ENCODE measurements around the gene SRPK3. TPM values are rescaled to one million over a fixed set of nuclear protein-coding genes. Genes with fewer than 3 reads are reported as not detected.

The SRPK3 gene, protein sequence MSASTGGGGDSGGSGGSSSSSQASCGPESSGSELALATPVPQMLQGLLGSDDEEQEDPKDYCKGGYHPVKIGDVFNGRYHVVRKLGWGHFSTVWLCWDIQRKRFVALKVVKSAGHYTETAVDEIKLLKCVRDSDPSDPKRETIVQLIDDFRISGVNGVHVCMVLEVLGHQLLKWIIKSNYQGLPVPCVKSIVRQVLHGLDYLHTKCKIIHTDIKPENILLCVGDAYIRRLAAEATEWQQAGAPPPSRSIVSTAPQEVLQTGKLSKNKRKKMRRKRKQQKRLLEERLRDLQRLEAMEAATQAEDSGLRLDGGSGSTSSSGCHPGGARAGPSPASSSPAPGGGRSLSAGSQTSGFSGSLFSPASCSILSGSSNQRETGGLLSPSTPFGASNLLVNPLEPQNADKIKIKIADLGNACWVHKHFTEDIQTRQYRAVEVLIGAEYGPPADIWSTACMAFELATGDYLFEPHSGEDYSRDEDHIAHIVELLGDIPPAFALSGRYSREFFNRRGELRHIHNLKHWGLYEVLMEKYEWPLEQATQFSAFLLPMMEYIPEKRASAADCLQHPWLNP
- 0.36 TPM in 1 of 2 replicates, not detected in the other for total RNA-seq

DNA sequence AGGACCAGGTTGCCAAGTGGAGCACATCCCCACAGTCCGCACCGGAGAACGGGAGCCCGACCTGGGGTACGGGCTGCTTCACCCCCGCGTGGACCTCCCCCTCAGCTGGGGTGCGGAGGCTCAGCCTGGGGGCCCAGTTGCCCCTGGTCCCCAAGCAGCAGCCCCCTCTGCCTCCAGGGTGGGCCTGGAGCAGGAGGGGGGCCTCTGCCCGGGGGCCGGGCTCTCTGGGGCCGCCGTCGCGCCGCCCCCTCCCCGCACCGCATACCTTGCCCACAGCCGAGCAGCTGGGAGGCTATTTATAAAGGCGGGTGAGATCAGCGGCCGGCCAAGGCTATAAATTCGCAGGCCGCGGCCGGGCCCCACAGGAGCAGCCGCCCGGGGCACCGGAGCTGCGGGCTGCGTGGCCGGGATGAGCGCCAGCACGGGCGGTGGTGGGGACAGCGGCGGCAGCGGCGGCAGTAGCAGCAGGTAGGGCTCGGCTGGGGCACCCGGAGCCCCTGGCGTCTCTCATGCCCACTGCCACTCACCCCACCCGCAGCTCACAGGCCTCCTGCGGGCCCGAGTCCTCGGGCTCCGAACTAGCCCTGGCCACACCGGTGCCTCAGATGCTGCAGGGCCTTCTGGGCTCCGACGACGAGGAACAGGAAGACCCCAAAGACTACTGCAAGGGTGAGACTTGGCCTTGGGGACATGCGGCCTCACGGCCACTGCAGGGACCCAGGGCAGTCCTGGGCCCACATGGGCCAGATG is at the start of gene SRPK3:
SRPK3 (plus strand) TSS at position 364 of the 750 bp plus-strand sequence; CDS start at position 410, 46 bp downstream.
- H2AFZ ChIP-seq (ENCODE audit: low read length): no peak within 1 kb of the TSS

DNA sequence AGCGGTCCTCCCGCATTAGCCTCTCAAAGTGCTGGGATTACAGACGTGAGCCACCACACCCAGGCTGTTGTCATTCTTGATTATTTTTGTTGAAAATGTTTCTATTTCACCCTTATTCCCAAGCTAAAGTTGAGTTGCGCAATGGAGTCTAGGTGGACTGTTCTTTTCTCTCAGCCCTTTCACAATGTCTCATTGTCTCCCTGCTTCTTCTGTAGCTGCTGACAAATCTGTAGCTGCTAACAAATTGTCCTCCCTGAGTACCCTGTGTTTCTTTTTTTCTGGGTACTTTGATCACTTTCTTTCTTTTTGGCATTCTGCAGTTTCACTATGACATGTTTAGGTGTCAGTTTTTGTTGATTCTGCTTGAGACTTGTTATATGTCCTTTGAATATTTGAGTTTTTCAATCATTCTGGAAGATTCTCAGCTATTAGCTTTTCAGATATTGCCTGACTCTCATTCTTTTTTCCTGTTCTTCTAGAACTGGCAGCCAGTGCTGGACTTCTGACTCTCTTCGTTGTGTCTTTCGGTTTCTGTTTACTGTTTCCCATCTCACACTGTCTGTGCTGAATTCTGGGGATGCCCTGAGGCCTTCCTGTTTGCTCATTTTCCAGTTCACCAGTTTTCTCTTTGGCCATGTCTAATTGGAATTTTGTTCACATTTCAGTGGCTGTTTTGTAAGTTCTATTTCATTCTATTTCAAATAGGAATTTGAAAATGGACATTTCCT is 49.6 kb upstream of the SRPK3 start:
- H3K27ac ChIP-seq (ENCODE audit: low read depth, low read length): no peak overlapping the region
- H3K4me1 ChIP-seq (ENCODE audit: insufficient read depth, low read length): peaks cover 12% of the 10 kb centered on the region
- DNase-seq (ENCODE audit: insufficient read length, low spot score, missing footprints): peak; percentile 73
- no peak overlapping the region for H3K4me3 ChIP-seq (ENCODE audit: insufficient read depth, low read length)
- no peak overlapping the region for H2AFZ ChIP-seq (ENCODE audit: low read length)
- peaks cover 6% of the 10 kb centered on the region for H4K20me1 ChIP-seq (ENCODE audit: insufficient read depth, low read length)
- H3K4me2 ChIP-seq (ENCODE audit: insufficient read depth, low read length): no peak overlapping the region
- TF ChIP-seq, protein P1, sequence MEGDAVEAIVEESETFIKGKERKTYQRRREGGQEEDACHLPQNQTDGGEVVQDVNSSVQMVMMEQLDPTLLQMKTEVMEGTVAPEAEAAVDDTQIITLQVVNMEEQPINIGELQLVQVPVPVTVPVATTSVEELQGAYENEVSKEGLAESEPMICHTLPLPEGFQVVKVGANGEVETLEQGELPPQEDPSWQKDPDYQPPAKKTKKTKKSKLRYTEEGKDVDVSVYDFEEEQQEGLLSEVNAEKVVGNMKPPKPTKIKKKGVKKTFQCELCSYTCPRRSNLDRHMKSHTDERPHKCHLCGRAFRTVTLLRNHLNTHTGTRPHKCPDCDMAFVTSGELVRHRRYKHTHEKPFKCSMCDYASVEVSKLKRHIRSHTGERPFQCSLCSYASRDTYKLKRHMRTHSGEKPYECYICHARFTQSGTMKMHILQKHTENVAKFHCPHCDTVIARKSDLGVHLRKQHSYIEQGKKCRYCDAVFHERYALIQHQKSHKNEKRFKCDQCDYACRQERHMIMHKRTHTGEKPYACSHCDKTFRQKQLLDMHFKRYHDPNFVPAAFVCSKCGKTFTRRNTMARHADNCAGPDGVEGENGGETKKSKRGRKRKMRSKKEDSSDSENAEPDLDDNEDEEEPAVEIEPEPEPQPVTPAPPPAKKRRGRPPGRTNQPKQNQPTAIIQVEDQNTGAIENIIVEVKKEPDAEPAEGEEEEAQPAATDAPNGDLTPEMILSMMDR (IDR thresholded peaks at IDR 0.05; ENCODE audit: extremely low read depth, low read depth, low read length): no peak
- no peaks in the 10 kb centered on the region for H3K27me3 ChIP-seq (ENCODE audit: insufficient read depth, low read length)
- peaks cover 14% of the 10 kb centered on the region for H3K79me2 ChIP-seq (ENCODE audit: insufficient read depth, low read length)
- no peaks in the 10 kb centered on the region for H3K36me3 ChIP-seq (ENCODE audit: insufficient read depth, low read length)
- H3K9me3 ChIP-seq (ENCODE audit: low read depth, low read length): peaks cover 3% of the 10 kb centered on the region

More for the DNA sequence above, at the start of gene SRPK3:
- Histone ChIP-seq H3K27ac (ENCODE audit: low read depth, low read length) (no peak within 1 kb of the TSS), H3K27me3 (ENCODE audit: insufficient read depth, low read length) (no peaks in the 10 kb centered on the region), H3K4me1 (ENCODE audit: insufficient read depth, low read length) (peaks cover 2% of the 10 kb centered on the region), H3K79me2 (ENCODE audit: insufficient read depth, low read length) (no peaks in the 10 kb centered on the region), H3K4me3 (ENCODE audit: insufficient read depth, low read length) (no peak within 1 kb of the TSS), H3K9me3 (ENCODE audit: low read depth, low read length) (no peaks in the 10 kb centered on the region), H3K4me2 (ENCODE audit: insufficient read depth, low read length) (peak within 1 kb of the TSS; percentile 39), H3K36me3 (ENCODE audit: insufficient read depth, low read length) (no peaks in the 10 kb centered on the region), H4K20me1 (ENCODE audit: insufficient read depth, low read length) (no peaks in the 10 kb centered on the region)
- TF ChIP-seq, protein P1 (IDR thresholded peaks at IDR 0.05; ENCODE audit: extremely low read depth, low read depth, low read length): no peak
- DNase-seq (ENCODE audit: insufficient read length, low spot score, missing footprints): peak; percentile 99

DNA sequence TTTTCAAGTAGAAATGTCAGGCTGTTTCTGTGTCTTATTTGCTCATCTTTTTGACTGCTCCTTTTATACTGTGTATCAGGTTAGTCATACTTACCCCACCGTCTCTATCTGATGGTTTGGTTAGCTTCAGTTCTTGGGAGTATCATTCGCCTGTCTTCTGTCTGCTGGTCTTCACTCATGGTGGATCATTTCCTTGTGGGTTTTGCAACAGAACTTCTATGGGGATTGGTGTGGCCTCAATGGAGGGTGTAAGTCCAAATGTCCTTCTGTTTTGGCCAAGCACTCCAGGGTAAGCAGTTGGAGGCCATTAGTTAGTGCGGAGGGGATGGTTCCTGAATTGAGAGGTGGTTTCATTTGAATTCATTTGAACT is 49.0 kb upstream of the SRPK3 start:
- TF ChIP-seq, protein P1 (IDR thresholded peaks at IDR 0.05; ENCODE audit: extremely low read depth, low read depth, low read length): no peak
- peak; percentile 82 for DNase-seq (ENCODE audit: insufficient read length, low spot score, missing footprints)
- H3K4me1 ChIP-seq (ENCODE audit: insufficient read depth, low read length): peaks cover 9% of the 10 kb centered on the region
- peaks cover 6% of the 10 kb centered on the region for H4K20me1 ChIP-seq (ENCODE audit: insufficient read depth, low read length)
- no peak overlapping the region for H3K4me2 ChIP-seq (ENCODE audit: insufficient read depth, low read length)
- H3K27ac ChIP-seq (ENCODE audit: low read depth, low read length): no peak overlapping the region
- H3K9me3 ChIP-seq (ENCODE audit: low read depth, low read length): peaks cover 3% of the 10 kb centered on the region
- no peaks in the 10 kb centered on the region for H3K27me3 ChIP-seq (ENCODE audit: insufficient read depth, low read length)
- H3K79me2 ChIP-seq (ENCODE audit: insufficient read depth, low read length): peaks cover 14% of the 10 kb centered on the region
- H2AFZ ChIP-seq (ENCODE audit: low read length): no peak overlapping the region
- H3K4me3 ChIP-seq (ENCODE audit: insufficient read depth, low read length): no peak overlapping the region
- no peaks in the 10 kb centered on the region for H3K36me3 ChIP-seq (ENCODE audit: insufficient read depth, low read length)

All from osteoblast (primary cell).